Hepatocyte (in vitro differentiated cells): Measurements from ENCODE around the gene SEMA4G. TPM values are rescaled to one million over a fixed set of nuclear protein-coding genes. Genes with fewer than 3 reads are reported as not detected.

ENCODE experiments used
- DNase-seq: peaks from one replicate; pipeline ENCODE4 v3.0.0-alpha.2; 2016; ENCODE audit warnings: low spot score
- H2AFZ ChIP-seq: fragments of 200-600 bp; sonication (generic); 2 replicates; pipeline ENCODE4 v1.6.0; 2016; ENCODE audit warnings: antibody characterized with exemption, mild to moderate bottlenecking
- H3K27ac ChIP-seq: fragments of 200-600 bp; sonication (generic); 2 replicates; pipeline ENCODE4 v1.5.1; 2016; ENCODE audit warnings: mild to moderate bottlenecking
- H3K27me3 ChIP-seq: fragments of 200-600 bp; sonication (generic); 2 replicates; pipeline ENCODE4 v1.6.1; 2016
- H3K36me3 ChIP-seq: fragments of 200-600 bp; sonication (generic); replicated peaks from 2 replicates; pipeline ENCODE4 v1.5.1; 2016; ENCODE audit warnings: low read depth; ENCODE audit not compliant: insufficient read depth
- H3K4me1 ChIP-seq: fragments of 200-600 bp; sonication (generic); 2 replicates; pipeline ENCODE4 v1.5.1; 2016; ENCODE audit warnings: mild to moderate bottlenecking, moderate library complexity; ENCODE audit not compliant: insufficient read depth
- H3K4me2 ChIP-seq: fragments of 200-600 bp; sonication (generic); 2 replicates; pipeline ENCODE4 v1.6.0; 2016
- H3K4me3 ChIP-seq: fragments of 200-600 bp; sonication (generic); 2 replicates; pipeline ENCODE4 v1.5.1; 2016; ENCODE audit warnings: mild to moderate bottlenecking
- H3K79me2 ChIP-seq: fragments of 200-600 bp; sonication (generic); 2 replicates; pipeline ENCODE4 v1.6.0; 2017; ENCODE audit warnings: mild to moderate bottlenecking
- H3K9me2 ChIP-seq: fragments of 200-600 bp; sonication (generic); replicated peaks from 2 replicates; pipeline ENCODE4 v1.6.0; 2017; ENCODE audit warnings: mild to moderate bottlenecking; ENCODE audit not compliant: insufficient read depth
- H3K9me3 ChIP-seq: fragments of 200-600 bp; sonication (generic); 2 replicates; pipeline ENCODE4 v1.5.1; 2016; ENCODE audit warnings: low read depth, mild to moderate bottlenecking
- H4K20me1 ChIP-seq: fragments of 200-600 bp; sonication (generic); 2 replicates; pipeline ENCODE4 v1.6.0; 2016; ENCODE audit warnings: mild to moderate bottlenecking; ENCODE audit not compliant: insufficient read depth, poor library complexity, severe bottlenecking
- EZH2 ChIP-seq: fragments of 200-600 bp; sonication (generic); IDR thresholded peaks from 2 replicates; pipeline ENCODE4 v1.6.1; 2016; ENCODE audit warnings: antibody characterized with exemption, mild to moderate bottlenecking, borderline replicate concordance
- EZH2phosphoT487 ChIP-seq: fragments of 200-600 bp; sonication (generic); IDR thresholded peaks from one replicate; pipeline ENCODE4 v1.6.1; 2018; ENCODE audit warnings: antibody characterized with exemption, mild to moderate bottlenecking, low read depth, moderate library complexity; ENCODE audit not compliant: unreplicated experiment, severe bottlenecking
- WGBS: methylation state at CpG from one replicate; pipeline ENCODE4 v1.1.6; 2016; ENCODE audit warnings: low lambda C conversion rate; ENCODE audit errors: missing lambda C conversion rate; 5-methylcytosine and 5-hydroxymethylcytosine counted together
- polyA plus RNA-seq: library from polyadenylated mRNA; unstranded; fragments of >200 nt; fragmentation: Nextera tagmentation; extraction: Ambion mirVana; gene quantifications from 2 replicates; pipeline ENCODE4 v1.2.1, GENCODE V29; 2016
- total RNA-seq: library from RNA; depleted of rRNA; stranded (reverse); fragments of >200 nt; gene quantifications from 2 replicates; pipeline ENCODE4 v1.2.3, GENCODE V29; 2014
- TF ChIP-seq, protein P1 (sequence below): fragments of 200-600 bp; sonication (generic); IDR thresholded peaks from 2 replicates; pipeline ENCODE4 v1.5.1; 2016; ENCODE audit warnings: antibody characterized with exemption, mild to moderate bottlenecking; ENCODE audit not compliant: poor library complexity

The SEMA4G gene
- total and polyA plus RNA-seq, 2 experiments from 2014 or later = 38.9 to 54.8 TPM

DNA sequence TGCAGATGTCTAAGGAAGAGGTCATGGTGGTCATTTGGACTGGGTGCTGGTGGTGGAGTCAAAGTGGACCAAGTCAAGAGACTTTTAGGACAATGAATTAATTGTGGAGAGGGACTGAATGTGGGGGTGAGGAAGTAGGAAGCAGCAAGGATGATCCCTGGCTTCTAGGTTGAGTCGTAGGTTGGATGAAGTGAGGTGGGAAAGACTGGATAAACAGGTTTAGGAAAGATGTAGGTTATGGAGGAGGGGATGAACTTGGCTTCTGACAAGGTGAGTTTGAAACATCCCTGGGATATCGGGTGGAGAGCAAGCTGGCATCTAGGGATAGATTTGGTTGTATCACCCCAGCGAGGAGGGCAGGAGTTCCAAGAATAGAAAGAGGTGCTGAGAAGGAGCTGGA lies 7.6 kb downstream of the SEMA4G start:
- H2AFZ ChIP-seq = no peak overlapping the region
- no peaks in the 10 kb centered on the region for H3K9me3 ChIP-seq
- H3K27me3 ChIP-seq = no peaks in the 10 kb centered on the region
- DNase-seq = no peak
- H3K36me3 ChIP-seq = no peaks in the 10 kb centered on the region
- H3K4me2 ChIP-seq = no peak overlapping the region
- TF ChIP-seq EZH2 = no peak
- no peak for TF ChIP-seq EZH2phosphoT487
- TF ChIP-seq, protein P1, sequence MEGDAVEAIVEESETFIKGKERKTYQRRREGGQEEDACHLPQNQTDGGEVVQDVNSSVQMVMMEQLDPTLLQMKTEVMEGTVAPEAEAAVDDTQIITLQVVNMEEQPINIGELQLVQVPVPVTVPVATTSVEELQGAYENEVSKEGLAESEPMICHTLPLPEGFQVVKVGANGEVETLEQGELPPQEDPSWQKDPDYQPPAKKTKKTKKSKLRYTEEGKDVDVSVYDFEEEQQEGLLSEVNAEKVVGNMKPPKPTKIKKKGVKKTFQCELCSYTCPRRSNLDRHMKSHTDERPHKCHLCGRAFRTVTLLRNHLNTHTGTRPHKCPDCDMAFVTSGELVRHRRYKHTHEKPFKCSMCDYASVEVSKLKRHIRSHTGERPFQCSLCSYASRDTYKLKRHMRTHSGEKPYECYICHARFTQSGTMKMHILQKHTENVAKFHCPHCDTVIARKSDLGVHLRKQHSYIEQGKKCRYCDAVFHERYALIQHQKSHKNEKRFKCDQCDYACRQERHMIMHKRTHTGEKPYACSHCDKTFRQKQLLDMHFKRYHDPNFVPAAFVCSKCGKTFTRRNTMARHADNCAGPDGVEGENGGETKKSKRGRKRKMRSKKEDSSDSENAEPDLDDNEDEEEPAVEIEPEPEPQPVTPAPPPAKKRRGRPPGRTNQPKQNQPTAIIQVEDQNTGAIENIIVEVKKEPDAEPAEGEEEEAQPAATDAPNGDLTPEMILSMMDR = no peak
- peaks cover 18% of the 10 kb centered on the region for H3K79me2 ChIP-seq
- H3K27ac ChIP-seq = no peak overlapping the region
- 89% methylated on average over 3 of the region's 3 CpGs for WGBS
- peaks cover 7% of the 10 kb centered on the region for H3K4me1 ChIP-seq
- H4K20me1 ChIP-seq = no peaks in the 10 kb centered on the region
- H3K9me2 ChIP-seq = no peaks in the 10 kb centered on the region
- H3K4me3 ChIP-seq = no peak overlapping the region

DNA sequence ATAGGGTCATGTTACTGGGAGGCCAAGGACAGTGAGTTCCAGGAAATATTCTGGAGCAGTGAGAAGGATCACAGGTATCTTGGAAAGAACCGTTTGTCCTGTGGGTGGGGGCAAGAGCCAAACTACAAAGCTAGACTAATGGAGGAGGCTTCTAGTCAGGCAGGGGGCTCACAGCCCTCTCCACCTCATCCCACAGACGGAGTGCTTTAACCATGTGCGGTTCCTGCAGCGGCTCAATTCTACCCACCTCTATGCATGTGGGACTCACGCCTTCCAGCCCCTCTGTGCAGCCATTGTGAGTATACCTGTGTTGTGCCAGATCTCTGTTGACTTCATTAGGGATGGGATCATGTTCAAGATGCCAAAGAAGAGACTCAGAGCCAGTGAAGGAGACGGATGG lies 8.1 kb downstream of the SEMA4G start:
- Histone ChIP-seq H2AFZ (no peak overlapping the region), H4K20me1 (no peaks in the 10 kb centered on the region), H3K27me3 (no peaks in the 10 kb centered on the region), H3K9me2 (no peaks in the 10 kb centered on the region), H3K9me3 (no peaks in the 10 kb centered on the region), H3K4me1 (peaks cover 1% of the 10 kb centered on the region), H3K27ac (no peak overlapping the region), H3K4me2 (no peak overlapping the region), H3K36me3 (no peaks in the 10 kb centered on the region), H3K4me3 (no peak overlapping the region), H3K79me2 (peaks cover 12% of the 10 kb centered on the region)
- 93% methylated on average over 6 of the region's 6 CpGs for WGBS
- DNase-seq = no peak
- TF ChIP-seq, protein P1 = no peak
- TF ChIP-seq EZH2 = no peak
- no peak for TF ChIP-seq EZH2phosphoT487

DNA sequence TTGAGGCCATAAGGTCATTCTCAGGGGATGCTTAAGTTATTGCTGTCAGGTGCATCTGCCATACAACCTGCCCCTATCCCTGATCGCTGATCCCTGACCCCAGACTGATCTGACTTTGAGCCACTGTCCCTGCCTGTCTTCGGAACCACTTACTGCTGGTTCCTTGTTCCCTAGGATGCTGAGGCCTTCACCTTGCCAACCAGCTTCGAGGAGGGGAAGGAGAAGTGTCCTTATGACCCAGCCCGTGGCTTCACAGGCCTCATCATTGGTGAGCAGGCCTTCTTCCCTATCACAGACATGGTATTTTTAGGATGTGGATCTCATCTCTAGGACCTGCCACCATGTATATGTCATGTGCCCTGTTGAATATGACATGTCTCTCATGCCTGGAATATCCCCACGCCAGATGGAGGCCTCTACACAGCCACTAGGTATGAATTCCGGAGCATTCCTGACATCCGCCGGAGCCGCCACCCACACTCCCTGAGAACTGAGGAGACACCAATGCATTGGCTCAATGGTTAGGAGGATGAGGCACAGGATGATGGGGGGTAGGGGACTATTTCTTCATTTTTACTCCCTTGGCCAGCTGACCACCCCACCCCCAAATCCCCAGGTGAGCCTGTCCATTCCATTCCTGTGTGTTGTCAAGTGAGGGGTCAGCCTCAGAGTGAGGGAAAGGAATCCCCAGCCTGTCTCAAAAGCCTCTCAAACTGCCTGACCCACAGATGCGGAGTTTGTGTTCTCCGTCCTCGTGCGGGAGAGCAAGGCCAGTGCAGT lies 9.0 kb downstream of the SEMA4G start:
- Histone ChIP-seq H4K20me1 (no peaks in the 10 kb centered on the region), H3K9me2 (no peaks in the 10 kb centered on the region), H3K79me2 (peaks cover 5% of the 10 kb centered on the region), H3K9me3 (no peaks in the 10 kb centered on the region), H3K27me3 (no peaks in the 10 kb centered on the region), H3K4me3 (no peak overlapping the region), H3K36me3 (no peaks in the 10 kb centered on the region), H3K4me1 (no peaks in the 10 kb centered on the region), H2AFZ (no peak overlapping the region), H3K4me2 (no peak overlapping the region), H3K27ac (no peak overlapping the region)
- no peak for DNase-seq
- TF ChIP-seq, protein P1 = no peak
- TF ChIP-seq EZH2 (no peak), EZH2phosphoT487 (no peak)
- WGBS = 97% methylated on average over 13 of the region's 13 CpGs

DNA sequence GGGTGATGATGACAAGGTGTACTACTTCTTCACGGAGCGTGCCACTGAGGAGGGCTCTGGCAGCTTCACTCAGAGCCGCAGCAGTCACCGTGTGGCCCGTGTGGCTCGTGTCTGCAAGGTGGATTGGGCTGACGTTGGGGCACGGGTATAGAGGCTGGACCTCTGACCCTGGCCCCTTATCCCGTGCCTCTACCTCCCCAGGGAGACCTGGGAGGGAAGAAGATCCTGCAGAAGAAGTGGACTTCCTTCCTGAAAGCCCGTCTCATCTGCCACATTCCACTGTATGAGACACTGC lies 9.5 kb downstream of the SEMA4G start:
- Histone ChIP-seq H3K79me2 (peaks cover under 1% of the 10 kb centered on the region), H2AFZ (no peak overlapping the region), H3K4me2 (no peak overlapping the region), H3K9me2 (no peaks in the 10 kb centered on the region), H3K4me3 (no peak overlapping the region), H3K36me3 (no peaks in the 10 kb centered on the region), H3K27me3 (no peaks in the 10 kb centered on the region), H4K20me1 (no peaks in the 10 kb centered on the region), H3K9me3 (no peaks in the 10 kb centered on the region), H3K27ac (no peak overlapping the region), H3K4me1 (no peaks in the 10 kb centered on the region)
- 96% methylated on average over 10 of the region's 10 CpGs for WGBS
- no peak for DNase-seq
- TF ChIP-seq EZH2phosphoT487 = no peak
- TF ChIP-seq EZH2 = no peak
- TF ChIP-seq, protein P1 = no peak
